HG03064 (cell line): ENCODE data around the gene C2orf15.
"Not testable (repeated sequence)": the region's sequence is repeated elsewhere in the genome, so short reads cannot be mapped to it uniquely, and the experiment has no call there.

Experiments
- ATAC-seq: cut with Tn5 transposase; IDR thresholded peaks from one replicate; pipeline ENCODE4 v1.9.1; 2021; ENCODE audit warnings: low read depth; ENCODE audit not compliant: unreplicated experiment

The C2orf15 gene, protein sequence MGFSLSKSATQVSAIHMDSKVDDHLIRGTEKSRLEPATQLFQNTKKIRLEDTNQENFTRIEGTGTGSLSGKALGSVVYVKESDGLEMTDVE

DNA sequence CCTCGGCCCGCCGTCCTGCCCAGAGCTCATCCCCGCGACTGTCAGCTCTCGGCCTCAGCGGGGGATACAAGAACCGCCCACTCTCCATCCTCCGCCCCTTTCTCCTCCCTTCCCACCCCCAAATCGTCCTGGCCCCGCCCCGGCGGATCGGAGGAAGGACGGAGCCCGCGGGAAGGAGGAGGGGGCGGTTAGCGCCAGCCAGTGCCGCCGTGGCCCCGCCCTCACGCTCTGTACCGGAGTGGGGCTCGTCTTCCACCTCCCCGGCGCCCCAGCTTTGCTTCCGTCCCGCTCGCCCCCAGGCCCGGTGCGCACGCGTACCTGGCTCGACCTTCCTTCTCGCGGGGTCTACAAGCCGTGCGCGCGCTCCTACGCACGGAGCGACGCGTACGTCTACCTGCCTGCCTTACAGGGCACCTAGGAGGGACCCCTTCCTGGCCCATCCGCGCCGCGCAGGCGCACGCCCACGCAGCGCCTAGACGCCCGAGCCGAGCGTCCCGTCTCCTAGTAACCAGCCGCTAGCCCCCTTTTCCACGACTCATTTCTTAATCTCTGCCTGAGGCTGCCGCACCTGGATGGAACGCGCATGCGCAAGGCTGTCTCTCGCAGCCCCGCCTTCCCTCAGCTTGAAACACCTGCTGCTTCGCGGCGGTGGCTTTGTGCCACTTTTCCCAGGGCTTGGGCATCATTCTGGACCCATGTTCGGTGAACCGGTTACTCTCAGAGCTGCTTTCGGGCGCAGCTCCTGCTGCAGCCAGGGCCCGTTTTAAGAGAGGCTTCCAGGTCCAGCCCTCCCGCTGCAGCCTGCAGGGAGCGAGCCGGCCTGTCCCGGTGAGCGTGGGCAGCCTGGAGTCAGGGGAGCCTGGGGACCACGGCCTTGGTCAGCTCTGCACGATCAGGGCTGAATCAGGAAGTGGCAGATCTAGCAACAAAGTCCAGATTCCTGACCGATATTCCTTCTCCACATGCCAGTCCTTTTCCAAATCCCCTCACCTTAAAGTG is at the start of gene C2orf15:
Gene C2orf15, plus strand, starts transcription at position 598 of the 999 bp plus-strand sequence. CDS start 8,852 bp downstream, outside the sequence.
- peak; percentile 88 for ATAC-seq

DNA sequence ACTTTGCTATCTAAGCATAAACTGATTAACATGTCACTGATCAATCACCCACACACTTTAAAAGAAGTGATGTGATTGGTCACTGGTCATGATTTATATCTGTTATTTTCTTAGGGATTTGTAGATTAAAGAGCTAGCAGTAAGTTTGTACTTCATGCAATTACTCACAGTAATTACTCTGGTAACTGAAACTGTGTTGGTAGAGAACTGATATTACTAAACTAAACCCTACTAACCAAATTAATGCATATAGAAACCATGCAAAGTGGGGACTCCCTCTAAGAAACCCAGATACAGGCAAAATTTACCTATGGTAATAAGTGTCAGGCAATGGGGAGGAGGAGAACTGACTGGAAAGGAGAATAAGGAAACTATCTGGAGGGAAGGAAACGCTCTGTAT is 44.8 kb upstream of the C2orf15 start:
- ATAC-seq = no peak

DNA sequence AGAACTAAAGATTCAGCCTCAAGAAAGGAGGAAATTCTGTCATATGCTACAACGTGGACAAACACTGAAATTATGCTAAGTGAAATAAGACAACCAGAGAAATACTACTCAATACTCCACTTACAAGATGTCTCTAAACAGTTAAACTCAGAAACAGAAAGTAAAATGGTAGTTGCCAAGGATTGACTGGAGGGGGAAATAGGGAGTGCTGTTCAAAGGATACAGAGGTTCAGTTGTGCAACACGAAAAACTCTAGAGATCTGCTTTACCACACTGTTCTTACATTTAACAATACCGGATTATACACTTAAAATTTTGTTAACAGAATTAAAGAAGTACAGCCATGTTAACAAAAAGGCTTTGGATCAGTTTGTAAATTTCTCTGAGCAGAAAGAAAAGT is 39.8 kb upstream of the C2orf15 start:
- ATAC-seq = no peak

DNA sequence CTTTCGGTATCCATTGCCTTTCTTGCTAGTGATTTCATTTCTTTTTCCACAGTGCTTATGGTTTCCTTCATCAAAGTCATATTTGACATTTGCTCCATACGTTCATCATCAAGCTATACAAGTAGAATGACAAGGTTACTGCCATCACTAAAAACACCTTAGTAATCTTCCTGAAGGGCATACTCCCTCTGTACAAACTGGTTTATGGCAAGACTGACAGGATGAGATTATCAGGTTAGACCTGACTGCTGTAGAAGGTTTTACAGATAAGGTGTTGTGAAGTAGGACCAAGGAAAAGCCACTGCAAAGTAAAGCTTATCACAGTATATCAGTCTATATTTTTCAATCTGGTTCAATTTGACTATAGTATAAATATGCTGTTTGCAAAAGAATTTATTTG is 37.5 kb upstream of the C2orf15 start:
- ATAC-seq = no peak

DNA sequence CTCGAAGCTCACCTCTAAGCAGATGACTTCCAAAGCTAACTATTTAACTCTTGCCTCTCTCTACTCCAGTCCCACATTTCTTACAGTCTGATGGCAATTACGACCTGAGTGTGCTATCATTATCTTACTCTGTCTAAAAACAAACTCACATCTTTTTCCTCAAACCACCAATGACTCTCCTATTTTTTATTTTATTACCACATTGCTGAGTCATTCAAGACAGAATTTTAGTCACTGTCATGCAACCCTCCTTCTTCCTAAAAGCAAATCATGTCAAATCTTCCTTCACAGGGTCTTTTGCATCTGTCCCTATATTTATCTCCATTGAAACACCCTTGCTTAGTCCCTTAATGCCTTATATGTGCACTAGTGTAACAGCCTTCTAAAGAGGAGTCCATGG is 34.6 kb upstream of the C2orf15 start:
- ATAC-seq = no peak

DNA sequence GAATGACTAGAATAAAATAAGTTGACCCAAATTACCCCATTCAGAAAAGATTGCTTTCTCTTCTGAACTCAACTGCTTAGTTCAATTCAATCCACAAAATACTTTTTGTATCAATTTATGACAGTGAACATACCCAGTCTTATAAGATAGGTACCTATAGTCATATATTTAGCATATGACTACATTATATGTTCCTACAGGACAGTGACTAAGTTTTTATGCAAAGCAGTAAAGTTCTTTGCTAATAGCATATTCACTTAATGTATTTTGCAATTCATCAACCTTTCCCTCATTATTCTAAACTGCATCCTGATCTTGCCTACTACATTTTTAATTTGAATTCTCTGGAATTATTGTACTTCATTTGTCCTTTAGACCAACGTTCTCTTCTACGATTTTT is 30.3 kb upstream of the C2orf15 start:
- ATAC-seq = no peak

DNA sequence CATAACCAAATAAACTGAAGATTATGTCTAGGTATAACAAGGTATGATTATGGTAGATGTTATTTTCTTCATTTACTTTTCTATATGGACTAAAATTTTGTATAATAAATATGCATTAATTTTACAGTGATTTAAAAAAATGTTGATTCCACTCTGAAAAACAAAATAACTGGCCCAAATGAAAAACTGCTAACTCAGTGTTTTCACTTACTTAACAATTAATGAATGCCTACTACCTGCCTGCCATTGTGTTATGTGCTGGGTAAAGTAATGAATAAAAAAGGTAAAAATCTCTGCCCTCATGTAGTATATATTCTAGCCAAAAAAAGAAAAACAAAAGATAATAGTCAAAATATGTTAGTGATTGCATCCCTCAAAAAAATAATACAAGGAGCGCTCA is 29.6 kb upstream of the C2orf15 start:
- ATAC-seq = no peak

DNA sequence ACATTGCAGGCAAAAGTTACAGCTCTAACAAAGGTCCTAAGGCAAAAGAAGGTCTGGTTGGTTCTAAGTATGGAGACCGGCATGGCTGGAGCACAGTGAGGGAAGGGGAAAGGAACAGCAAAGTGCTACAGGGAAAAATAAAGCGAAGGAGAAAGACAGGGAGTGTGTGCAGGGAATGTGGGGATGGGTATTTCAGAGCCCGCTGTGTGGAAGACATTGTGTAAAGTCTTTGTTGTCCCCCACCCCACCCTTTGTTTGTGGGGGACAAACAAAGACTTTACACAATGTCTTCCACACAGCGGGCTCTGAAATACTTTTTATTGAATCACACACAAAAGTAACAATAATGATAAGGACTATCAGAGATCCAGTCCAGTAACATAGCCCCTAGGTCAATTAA is 28.9 kb upstream of the C2orf15 start:
- no peak for ATAC-seq

DNA sequence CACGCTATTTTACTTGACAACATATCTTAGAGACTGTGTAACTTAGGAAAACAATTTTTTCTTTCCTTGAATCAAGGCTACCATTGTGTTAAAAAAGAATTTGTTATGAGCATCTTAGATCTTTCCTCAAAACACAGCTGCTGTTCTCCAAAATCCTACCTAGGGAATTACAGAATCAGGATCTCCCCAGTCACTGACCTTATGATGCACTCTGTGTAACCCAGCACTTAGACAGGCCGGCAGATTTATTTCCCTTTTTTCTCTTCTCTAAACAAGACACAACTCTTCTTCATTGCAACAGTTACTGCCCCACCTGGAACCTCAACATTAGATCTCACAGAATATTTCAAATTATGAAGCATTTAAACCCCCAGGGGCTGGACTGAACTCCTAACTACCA is 13.5 kb upstream of the C2orf15 start:
- ATAC-seq = no peak

DNA sequence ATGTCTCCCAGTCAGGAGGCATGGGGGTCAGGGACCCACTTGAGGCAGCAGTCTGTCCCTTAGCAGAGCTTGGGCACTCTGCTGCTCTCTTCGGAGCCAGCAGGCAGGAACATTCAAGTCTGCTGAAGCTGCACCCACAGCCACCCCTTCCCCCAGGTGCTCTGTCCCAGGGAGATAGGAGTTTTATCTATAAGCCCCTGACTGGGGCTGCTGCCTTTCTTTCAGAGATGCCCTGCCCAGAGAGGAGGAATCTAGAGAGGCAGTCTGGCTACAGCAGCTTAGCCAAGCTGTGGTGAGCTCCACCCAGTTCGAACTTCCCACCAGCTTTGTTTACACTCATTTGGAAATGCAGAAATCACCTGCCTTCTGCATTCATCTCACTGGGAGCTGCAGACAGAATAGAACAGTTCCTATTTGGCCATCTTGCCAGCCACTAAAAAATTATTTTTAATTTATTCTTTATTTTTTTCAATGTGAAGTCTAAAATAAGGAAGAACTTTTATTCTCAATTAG is 6.4 kb upstream of the C2orf15 start:
- ATAC-seq = not testable (repeated sequence)

DNA sequence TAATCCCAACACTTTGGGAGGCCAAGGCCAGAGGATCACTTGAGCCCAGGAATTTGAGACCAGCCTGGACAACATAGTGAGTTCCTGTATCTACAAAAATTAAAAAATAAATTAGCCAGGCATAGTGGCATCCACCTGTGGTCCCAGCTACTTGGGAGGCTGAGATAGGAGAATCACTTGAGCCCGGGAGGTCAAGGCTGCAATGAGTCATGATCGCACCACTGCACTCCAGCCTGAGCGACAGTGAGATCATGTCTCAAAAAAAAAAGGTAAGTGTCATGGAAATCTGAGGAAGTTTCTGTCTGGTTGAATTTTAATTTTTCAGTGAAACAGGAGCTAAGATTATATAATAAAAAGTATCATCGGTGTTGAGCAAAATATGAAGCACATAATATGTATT is 2.5 kb upstream of the C2orf15 start:
- ATAC-seq = no peak

DNA sequence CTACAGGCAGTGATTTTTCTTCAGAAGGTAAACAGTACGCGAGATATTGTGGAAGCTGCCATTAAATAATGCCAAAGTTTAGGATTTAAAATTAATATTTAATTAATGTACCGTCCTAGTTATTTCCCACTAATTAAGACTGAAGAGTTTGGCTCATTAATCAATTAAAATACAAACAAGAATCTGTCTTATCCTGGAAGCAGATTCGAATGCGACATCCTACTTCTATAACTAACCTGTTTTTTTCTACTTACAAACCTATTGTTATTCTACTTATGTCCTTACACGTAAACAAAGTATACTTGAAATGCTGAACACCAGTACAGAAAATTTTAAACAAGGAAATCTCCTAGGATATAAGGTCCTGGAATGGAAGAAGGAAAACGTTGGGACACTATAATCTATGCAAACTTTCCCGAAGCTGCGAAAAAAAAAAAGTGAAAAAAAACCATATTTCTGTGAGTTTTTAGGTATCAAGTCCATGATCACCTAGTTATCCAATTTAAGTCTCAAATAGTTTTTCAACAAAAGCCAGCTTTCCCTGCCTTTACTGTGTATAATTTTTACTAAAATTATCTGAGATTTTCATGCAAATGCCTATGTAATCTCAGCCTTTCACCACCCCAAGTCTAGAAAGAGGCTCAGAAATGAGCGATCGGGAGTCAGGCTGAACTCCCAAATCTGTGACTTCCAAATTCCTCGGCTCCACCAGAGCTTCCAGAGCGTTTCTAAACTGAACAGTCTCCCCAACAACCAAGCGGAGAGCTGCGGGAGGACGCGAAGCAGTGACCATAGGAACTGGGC is 1.2 kb upstream of the C2orf15 start:
- no peak for ATAC-seq

DNA sequence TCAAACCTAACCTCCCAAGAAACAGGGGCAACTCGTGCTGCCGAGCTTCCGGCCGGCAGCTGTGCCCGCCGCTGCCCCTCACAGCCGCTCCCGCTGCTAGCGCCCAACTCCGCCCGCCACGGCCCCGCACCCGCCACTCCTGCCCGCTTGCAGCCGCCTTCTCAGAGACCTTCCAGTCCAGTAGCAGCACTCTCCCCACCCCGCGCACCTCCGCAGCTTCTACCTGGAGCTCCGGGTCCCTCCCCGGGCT is 722 bp upstream of the C2orf15 start:
- peak; percentile 29 for ATAC-seq

DNA sequence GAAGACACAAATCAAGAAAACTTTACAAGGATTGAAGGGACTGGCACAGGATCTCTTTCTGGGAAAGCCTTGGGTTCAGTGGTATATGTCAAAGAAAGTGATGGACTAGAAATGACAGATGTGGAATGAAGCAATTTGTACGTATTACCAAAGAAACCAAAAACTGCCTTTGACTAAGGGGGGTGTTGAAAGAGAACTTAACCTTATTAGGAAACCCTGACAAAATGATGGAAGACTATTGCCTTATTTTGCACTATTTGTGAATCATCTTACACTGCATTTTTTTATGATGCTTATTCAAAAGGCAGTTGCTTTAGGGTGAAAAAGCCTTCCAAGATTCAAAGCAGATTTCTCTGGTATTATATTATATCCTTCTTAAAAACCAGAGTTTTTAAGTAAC is 9.2 kb downstream of the C2orf15 start:
- no peak for ATAC-seq

DNA sequence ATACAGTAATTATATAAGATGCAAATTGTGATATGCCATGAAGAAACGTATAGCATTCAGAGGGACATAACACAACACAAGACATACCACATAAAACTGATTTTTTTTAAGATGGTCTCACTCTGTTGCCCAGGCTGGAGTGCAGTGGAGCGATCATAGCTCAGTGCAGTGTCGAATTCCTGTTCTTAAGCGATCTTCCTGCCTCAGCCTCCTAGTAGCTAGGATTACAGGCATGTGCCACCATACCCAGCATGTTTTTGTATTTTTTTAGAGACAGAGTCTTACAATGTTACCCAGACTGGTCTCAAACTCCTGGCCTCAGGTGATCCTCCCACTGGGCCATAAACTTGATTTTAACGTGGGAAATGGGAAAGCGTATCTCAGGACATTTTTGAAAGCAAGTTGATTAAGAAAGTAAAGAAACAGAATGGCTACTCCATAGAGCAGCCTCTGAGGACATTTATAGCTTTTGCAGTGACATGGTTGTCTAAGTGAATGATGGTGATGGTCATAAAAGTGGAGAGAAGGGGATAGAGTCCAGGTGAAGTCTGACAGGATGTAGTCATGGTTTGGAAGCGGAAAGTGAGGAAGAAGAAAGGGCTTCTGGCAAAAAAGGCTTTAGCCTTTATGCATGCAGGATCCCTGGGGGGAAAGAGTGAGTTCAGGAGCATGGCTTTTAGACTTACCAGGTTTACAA is 10.8 kb downstream of the C2orf15 start:
- ATAC-seq = no peak

DNA sequence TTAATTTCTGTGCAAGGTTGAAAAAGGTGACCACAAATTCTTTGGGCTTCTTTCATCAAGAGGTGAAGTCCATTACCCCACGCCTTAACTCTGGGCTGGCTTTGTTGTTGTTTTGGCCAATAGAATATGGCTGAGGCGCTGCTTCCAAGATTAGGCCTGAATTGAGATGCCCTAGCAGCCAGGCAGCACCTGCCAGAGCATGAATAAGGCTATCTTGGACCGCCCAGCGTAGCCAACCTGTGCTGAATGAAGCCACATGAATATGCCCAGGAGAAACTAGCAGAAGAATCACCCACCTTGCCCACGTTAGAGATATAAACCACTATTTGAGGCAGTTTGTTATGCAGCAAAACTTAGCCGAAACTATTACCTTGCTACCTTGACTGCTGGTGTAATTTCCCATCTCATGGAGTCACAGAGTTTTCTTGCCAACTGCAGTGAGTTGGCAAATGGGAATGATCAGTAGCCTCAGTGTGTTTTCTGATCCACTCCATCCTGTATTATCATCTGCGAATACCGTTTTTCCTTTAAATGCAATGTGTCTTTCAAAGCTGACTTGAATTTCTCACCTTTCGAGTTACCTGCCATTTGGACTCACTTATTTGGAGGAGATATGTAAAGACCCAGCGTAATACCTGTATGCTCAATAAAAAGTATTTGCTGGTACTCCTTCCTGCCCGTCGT is 12.6 kb downstream of the C2orf15 start:
- ATAC-seq = no peak

DNA sequence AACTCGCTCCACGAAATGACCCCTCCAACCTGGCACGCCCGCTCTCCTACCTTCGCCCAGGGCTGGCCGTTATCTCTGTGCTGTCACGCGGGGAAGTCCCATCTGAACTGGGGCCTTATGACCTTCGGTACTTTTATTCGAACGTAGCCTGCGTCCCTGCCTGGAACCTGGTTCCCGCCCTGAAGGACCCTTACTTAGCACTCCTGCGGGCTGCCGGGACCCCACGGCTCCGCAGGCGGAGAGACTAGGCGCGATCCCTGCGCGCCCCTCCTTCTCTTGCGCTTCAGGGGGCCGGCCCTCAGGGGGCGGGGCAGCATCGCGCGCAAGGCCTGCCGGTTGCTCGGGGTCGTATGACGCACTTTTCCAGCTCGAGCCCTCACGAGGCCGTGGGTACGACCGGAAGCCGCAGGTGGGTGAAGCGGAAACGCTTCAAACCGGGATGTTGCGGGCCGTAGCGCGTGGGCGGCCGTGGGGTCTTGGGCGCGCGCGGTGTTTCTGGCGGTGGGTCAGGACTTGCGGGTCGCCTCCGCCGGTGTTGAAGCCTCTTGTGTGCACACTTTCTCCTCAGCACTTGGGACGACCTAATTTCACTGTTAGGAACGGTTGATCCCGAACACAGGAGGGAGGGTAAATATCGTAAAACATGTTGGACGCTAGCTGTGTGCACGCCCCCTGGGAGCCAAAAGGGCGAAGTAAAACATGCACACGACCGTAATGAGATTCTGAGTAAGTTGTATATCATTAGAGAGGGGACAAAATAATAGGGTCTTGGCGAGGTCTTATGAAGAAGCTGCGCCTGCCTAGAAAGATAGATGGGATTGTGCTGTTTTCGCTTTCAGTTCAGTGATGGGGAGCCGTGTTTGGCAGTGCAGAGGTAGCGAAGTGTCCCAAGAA is 13.4 kb downstream of the C2orf15 start, which contains the start of the genes LIPT1 and TSGA10:
Gene LIPT1, plus strand, starts transcription at position 325 of the 894 bp plus-strand sequence. CDS start 6,991 bp downstream, outside the sequence.
Gene TSGA10, minus strand, starts transcription at position 300 of the 894 bp plus-strand sequence. CDS start 45,503 bp downstream, outside the sequence.
- peak; percentile 91 for ATAC-seq

DNA sequence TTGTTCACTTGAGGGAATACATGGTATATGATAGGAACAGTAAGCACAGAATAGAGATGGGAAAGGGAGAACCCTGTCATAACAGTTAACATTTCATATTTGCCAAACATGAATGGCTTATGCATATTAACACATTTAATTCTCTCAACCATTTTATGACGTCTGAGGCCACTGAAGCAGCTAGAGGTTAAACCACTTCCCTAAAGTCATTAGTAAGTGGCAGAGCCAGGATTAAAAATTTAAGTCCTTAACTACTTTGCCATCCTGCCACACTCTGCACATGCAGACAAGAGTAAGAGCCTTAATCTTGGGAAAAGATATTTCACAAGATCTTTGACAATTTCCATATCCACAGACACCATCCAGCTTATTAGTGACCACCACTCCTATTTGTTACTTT is 15.4 kb downstream of the C2orf15 start:
- ATAC-seq = no peak

DNA sequence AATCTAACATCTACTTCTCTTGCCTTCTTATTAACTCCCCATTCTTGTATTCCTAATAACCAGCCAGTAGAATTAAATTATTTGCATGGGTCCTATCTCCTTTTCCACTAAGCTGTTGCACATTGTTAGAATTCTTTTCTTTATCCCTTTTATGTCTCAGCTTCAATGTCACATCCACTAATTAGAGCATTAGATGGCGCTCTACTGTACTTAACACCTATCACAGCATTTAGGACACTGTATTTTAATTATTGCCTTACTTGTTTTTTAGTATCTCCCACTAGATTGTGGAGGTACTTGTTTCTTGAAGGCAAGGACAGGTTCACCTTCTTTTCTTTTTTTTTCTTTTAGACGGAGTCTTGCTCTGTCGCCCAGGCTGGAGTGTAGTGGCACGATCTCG is 17.1 kb downstream of the C2orf15 start:
- no peak for ATAC-seq
